HG03521 (cell line): ENCODE data around the gene HIVEP3.
A peak's percentile ranks its signal among the peaks of the same experiment; 100 is the strongest.

Source experiments
- ATAC-seq: cut with Tn5 transposase; IDR thresholded peaks from one replicate; pipeline ENCODE4 v1.9.1; 2021; ENCODE audit warnings: mild to moderate bottlenecking, moderate library complexity; ENCODE audit not compliant: unreplicated experiment

The HIVEP3 gene

DNA sequence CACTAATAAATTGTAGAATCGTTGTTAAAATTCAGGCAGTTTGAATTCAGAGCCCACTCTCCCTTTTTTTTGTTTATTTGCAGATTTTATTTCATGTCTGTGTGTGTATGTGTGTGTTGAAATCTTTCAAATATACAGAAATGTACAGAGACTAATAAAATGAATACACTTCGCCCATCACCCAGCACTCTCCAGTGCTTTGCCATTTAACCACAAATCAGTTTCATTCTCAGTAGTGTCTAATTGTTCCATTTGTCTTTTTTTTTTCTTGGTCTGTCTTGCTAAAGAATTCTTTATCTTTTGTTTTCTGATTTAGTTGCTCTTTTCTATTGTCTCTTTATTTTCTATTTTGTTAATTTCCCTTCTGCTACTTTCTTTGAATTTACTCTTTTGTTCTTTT, 99.7 kb downstream of the HIVEP3 start:
- no peak for ATAC-seq

DNA sequence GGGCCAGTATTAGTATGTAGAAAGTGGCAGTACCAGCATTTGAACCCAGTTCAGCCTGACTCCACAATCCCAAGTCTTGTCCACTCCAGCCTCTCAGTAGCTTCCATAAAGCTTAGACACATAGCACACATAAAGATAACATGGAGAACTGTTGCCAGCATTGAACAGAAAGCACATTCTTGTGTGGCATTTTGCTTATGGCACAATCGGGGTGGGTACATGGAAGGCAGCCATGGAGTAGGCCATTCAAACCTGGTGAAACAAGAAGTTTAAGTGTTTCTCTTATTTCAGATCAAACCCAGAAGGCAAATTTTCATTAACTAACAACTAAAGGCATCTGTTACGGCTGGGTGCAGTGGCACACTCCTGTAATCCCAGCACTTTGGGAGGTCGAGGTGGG, 102.7 kb downstream of the HIVEP3 start:
- ATAC-seq: no peak

DNA sequence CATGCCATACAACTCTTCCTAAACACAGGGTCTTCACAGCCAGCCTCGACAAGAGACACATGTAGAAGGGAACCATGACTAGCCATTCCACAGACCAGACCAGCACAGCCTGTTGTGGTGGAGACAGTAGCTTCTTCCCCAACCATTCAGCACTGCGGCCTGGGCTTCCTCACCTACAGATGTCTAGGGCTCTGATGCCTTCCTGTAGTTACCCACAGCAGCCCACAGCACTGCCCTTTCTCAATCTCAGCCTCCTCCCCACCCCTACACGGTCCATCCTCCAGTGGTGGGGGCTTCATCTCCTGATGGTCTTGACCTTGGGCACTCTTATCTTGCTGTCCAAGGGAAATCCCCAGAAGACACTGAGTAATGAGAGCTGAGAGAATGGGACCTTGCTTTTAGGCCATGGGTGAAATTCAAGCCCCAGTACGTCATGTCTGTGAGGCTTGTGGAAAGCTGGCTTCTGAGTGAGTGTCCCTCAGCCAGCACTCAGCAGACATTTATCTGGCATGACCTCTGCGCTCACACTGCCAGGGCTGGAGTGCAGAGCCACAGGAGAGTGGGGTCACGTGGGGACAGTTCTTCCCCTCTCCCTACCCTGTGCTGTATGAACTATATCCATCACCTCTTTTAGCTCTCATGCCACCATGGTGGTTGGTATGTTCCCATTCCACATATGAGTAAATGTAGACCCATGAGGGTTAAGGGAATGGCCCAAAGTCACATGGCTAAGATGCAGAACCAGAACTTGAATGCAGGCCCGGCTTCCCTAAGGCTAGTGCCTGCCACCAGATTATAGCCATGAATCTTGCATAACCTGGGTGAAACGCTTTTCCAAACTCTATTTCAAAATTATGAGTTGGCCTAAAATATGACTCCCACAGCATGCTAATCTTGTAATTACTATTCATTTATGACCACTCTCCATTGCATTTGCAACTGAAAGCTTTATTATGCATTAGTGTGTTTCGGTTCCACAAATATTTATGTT, 104.7 kb downstream of the HIVEP3 start:
- no peak for ATAC-seq

DNA sequence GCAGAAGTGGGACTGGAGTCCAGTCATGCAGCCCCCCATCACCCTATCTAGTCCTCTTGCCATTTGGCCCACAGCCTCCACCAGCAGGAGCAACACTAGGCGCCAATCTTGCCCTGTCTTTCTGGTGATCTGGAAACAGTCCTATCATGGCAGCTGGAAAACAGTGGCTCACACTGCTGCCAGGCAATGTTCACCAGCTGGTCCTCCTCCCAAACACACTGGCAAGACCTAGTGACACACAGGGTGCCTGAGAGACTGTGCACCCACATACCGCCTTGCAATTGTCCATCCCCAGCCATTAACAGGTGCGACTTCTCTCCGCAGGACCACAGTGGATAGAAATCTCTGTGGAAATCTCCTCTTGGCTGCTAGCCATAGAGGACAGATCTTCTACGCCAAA, 105.5 kb downstream of the HIVEP3 start:
- no peak for ATAC-seq

DNA sequence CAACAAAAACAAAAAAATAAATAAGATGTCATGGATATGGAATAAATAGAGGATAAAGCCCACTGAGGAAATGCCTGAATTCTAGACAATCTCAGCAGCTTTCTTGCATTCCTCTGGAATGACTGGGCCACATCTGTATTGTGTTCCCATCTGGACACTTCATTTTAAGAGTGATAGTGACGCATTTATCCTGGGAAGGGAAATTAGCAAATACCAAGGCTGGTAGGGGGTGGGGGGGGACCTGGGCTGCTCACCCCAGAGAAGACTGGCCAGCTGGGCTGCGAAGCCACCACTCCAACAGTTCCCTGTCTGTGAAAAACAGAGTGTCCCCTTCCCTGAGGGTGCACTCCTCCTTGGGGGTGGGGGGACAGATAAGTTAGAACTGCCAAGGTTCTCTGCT, 106.3 kb downstream of the HIVEP3 start:
- ATAC-seq: no peak

DNA sequence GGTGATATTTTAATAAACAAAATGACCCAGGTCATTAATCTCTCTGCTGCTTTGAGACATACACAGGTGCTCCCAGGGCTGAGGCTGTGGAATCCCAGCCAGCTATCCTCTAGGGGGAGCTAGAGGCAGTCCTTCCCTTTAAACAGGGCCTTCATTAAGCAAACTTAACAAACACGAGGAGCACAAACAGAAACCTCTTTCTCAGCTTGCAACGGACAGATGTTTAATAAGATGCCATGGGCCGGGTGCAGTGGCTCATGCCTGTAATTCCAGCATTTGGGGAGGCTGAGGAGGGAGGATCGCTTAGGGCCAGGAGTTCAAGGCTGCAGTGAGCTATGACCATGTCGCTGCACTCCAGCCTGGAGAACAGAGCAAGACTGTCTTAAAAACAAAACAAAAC, 106.7 kb downstream of the HIVEP3 start:
- no peak for ATAC-seq

DNA sequence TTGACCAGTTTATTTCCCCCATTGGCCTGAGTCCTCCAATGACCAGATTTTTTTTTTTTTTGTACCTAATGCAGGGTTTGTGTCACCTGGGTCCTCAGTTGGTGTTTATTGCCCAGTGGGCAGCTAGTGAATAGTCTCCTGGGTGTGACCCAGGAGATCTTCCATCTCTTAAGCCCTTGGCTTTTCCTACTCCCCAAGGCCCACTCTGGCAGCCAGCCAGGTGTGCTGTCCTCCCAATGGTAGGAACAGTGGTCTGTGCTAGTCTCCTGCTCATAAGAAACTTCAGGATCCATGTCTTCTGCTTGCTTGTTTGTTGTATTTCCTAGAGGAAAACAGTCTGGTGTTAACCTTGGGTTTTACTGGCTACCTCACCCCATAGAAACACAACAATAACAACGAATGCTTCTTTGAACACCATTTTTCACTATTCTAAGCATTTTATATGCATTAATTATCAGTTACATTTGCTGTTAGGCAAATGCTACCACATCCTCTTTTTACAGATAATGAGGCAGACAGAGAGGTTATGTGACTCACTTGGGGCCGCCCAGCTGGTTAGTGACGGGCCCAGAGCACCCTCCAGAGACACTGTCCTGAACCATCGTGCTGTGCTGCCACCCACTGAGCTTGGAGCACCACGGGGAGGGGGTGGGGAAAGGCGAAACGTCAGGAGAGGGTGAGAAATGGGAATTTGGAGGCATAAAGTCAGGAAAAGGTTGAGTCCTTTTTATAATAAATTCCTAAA, 107.5 kb downstream of the HIVEP3 start:
- no peak for ATAC-seq

DNA sequence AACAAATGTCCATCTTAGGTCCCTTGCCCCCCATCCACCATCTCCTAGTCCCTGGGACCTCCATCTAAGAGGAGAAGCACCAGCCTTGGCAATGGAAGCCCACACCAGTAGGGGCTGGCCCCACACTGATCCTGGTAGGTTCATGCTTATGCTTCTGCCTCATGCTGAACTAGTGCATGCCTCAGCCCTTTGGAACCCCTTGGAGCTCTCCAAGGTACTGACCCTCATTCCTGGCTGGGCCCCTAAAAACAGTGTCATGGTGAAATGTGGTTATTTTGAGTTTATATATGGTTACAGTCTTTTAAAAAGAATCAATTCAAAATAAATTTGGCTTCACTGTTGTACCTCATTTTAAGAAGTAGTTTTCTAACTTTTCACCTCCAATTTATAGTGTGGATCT, 108.3 kb downstream of the HIVEP3 start:
- ATAC-seq: no peak

DNA sequence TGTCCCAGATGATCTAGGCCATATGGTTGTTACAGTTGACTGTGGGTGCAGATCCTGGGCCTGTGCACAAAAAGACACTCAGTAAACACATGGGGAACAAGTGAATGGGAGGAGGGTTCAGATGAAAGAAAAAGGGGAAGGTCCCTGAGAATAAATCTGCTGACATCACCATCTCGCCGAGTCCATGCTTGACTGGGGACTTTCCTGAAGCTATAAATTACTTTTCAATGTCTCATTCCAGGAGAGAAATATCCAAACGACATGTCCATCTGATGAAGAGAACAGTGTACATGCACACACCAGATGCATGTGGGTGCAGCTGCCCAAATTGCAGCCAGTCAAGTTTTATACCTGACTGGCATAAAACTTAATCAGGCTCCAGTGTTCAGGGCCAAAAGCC, 109.0 kb downstream of the HIVEP3 start:
- no peak for ATAC-seq

DNA sequence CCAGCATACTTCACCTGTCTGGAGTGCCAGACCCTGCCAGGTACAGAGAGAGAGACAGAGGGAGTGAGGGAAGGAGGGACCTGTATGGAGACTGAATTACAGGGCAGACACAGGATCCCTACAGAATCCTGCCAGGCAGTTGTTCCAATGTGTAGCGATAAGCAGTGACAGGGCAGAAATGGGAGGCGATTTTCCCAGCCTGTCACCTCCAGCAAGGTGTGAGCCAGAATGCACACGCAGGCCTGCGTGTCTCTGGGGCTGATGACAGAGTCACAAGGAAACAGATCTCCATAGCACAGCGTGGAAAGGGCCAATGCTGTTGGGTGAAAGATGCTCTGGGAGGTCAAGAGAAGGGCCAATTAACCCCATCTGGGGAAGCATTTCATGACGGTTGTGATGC, 111.3 kb downstream of the HIVEP3 start:
- no peak for ATAC-seq

DNA sequence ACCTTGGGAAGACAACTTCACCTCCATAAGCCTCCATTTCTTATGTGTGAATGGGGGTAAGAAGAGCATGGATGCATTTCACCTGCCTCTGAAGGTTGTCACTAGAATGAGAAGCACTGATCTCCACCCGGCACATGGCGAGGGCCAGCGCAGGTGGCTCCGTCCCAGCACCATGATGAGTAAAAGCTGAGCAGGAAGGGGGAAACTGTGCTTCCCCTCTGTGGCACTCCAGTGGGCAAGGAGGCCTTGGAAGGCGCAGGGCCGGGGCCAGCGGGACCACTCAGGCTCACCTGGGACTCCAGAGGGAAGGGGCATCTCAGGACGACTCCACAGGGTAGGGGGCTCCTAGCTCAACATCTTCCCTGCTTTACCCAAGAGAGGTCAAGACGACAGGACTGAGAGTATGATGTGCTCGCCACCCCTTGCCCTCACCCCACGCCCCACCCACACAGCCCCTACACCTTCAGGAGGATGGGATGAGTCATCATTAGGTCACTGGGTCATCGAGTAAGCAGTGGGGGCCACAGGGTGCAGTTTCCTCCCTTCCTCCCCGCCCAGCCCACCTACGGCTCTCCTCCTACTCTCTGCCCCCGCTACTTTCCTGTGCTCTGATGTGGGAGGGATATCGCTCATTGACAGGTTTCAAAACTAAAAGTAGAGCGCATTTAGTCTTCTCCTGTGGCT, 112.1 kb downstream of the HIVEP3 start:
- no peak for ATAC-seq

DNA sequence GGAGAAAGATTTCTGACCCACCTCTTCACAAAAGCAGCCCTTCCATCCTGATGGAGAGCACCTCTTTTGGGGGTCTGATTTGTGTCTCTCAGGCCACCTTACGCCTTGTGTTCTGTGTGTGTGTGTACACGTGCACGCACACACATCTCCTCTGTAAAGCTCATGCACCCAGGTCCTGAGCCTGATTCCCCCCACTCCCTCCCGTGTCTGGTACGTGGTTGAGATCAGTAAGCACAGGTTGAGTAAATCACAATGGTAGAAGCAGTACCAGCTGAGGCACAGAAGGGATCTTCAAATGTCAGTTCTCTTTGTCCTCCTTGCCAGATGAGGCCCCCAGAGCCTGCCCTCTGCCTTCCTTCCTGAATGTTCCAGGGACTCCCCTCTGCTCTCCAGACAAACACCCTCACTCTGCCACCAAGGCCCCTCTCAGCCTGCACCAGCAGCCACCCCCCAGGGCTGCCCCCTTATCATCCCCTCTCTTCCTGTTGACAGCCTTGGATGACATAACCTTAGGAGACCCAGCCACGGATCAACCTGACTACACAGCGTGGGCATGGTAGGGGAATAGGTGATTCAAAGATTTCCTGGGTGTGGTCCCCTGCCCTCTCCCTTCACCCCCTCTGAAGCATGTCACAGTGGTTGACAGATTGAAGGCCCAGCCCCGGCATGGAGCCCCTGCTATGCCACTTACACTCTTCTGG, 112.8 kb downstream of the HIVEP3 start:
- no peak for ATAC-seq

DNA sequence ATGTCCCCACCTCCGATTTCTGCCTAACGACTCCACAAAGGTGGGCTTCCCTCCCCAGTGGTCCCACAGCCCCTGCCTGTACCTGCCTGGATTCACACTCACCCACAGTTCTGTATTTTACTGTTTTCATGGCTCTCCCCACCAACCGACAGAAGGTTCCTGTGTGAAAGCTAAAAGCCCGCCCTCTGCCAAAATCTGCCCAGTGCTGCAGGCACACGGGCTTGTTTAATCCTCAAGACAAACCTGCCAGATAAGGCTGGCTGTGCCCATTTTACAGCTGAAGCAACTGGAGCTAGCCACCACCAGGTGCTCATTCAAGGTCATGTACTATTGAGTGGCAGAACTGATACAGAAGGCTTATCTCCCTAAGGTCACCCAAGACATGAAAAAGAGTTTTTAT, 114.5 kb downstream of the HIVEP3 start:
- ATAC-seq: no peak

DNA sequence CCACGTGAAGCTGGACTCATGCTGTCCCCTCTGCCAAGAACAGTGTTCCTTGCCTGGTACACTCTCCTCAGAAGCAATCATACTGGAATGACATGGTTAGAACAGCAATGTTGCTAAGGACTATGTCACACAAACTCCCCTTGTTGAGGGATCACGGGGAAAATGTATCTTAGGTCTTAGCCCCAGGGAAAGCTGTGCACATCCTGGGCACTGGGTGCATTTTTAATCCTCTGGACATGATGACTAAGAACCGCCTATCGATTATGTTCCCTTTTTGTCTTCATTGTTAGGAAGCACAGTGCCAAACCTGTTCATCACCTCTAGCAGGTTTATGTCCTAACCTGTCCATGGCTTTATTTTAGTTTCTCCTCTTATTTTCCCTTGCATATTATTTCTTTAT, 115.1 kb downstream of the HIVEP3 start:
- no peak for ATAC-seq

DNA sequence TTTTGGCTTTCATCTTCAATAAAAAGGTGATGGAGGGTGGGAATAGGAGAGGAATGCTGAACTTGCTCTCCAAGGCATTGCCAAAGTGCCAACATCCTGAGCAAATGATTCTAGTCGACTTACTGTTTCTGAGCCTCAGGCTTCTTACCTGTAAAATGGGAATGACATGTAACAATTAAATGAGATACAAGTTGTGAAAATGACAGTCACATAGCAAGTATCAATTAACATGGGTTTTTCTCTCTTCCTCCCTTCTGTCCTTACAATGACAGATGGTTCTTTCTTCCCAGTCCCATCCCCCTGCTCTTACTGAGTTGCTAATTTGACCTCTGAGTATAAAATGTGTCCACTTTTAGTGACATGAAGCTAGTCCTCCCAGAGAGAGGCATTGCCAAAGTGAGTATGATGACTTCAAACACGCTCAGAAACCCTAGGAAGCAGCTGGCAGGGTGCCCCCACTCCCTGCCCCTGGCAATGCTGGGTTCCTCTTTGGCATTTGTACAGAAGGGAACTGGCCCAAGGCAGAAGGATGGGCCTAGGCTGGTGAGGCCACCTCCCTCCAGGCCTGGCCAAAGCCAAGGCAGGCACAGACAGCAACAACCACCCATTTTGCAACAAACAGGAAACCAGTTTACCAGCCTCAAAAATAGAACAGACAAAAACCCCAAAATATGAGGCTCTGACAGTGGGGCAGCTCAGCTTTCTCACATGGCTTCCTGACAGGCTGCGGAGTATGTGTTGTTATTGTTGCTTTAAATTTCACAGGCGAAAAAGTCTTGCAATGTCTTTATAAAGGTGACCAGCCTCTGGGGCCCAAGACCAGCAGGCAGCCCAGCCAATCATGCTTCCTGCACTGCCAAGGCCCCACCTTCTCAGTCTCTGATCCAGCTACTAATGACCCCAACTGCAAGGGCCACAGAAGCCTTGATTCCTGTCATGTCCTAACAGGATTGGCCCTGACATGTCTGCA, 115.9 kb downstream of the HIVEP3 start:
- ATAC-seq: peak; percentile 40

DNA sequence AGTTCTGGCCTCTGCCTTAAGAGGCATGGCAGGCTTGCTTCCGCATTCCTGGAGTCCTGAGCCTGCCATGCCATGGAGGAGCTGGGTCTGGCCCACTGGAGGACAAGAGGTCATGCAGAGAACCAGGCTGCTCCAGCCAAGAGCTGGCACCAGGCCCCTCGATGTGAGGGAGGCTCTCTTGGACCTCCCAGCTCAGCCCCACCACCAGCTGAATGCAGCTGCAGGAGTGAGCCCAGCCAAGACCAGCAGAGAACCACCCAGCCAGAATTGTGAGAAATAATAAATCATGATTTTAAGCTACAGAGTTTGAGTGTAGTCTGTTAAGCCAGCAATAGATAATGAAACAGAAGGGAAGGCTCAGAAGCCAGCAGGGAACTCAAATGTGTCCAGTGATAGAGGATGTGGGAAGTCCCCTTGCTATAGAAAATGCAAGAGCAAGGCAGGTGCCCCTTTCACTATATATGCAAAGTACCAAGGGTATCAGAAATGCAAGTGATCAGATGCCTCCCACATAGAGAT, 118.4 kb downstream of the HIVEP3 start:
- no peak for ATAC-seq

DNA sequence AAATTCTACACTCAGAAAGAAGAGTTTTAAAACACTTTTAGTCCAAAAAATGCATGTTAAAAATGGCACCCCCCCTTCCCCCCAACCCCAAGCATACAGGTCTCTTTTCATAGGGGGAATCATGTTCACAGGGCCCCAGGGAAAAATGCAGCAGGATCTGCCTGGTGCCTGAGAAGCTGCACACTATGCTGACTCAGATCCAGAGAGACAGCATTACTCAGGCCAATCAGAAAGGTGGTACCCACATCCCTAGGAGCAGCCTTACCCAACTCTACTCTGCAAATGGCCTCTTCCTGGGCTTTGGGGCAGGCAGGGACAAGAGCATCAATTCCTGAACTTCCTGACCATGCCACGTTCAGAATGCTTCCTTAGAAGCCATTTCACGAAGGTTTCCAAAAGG, 119.0 kb downstream of the HIVEP3 start:
- ATAC-seq: no peak

DNA sequence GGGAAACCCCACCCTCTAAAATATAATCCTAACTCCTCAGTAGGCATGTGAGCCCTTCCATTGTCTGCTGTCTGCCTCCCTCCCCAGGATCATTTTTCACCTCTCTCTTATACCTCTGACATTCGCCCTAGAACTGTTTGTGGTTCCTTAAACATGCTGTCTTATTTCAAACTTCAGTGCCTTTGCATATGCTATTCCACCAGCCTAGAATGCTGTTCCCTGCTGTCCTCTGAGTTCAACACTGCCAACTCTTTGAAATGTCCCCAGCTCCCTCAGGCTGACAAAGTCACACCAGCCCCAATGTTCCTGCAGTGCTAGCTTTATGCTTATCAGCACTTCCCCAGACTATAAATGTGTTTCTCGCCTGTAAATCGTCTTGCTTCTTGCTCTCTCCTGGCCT, 119.5 kb downstream of the HIVEP3 start:
- ATAC-seq: no peak

DNA sequence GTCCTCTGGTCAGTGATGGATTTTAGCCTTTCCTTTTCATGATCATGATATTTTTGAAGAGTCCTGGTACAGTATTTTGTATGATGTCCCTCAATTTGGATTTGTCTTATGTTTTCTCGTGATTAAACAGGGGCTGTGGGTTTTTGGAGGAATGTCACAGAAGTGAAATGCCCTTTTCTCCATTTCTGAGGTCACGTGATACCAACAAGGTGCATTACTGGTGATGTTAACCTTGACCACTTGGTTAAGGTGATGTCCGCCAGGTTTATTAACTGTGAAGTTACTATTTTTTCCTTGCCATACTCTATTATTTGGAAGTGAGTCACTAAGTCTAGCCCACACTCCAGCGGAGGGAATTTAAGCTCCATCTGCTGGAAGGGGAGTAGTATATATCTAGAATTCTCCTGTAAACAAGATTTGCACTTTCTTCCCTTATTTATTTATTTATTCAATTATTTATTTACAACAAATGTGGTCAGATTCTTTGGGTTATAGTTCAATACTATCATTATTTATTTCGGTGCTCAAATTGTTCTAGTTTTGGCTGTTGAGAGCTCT, 123.4 kb downstream of the HIVEP3 start:
- no peak for ATAC-seq
